Stimulated activated CD8-positive, alpha-beta memory T cell treated with anti-CD3 and anti-CD28 coated beads, Interleukin-2, amount 100 ng/mL, for 1 hour (primary cell): ENCODE data around the gene MAGI2.
"Not testable (repeated sequence)": the region's sequence is repeated elsewhere in the genome, so short reads cannot be mapped to it uniquely, and the experiment has no call there.

Experiments used
- DNase-seq, 2 donors: peaks; one replicate each; pipeline ENCODE4 v3.0.0-alpha.2; 2020; ENCODE audit warnings: low read depth in 2 of 2

The MAGI2 gene

DNA sequence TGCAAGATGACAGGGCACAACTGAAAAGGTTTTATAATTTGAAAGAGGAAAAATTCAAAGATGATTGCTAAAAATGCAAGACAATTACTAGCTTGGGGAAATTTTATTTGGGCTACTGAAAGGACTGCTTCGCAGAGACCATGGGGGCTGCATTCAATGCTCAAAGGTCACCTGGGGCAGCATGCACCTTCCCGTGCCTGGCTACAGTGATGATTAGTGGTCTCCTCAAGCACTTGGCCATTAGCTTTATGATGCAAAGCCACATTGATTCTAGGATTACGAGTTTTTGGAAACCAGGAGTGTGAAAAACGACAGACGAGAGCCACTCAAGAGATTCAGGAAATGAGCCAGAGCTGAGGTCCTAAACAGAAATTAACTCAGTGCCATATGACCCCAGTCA is 890.3 kb downstream of the MAGI2 start:
- no peak for DNase-seq

DNA sequence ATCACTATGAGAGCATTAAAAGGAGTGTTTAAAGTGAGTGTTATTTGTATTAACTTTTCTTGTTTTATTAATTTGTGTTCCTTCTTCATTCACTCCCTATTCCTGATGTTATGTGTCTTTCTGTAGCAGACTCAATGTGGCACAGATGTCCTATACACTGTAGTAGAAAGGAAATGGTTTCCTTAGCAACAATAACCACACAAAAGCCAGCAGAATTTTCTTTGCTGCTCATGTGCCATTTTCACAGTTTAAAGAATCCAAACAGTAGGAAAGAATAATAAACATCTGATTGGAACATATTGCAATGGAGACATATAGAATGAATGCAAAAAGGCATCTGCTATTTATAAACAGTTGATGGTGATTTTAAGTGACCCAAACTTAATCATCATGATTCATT is 891.3 kb downstream of the MAGI2 start:
- no peak for DNase-seq

DNA sequence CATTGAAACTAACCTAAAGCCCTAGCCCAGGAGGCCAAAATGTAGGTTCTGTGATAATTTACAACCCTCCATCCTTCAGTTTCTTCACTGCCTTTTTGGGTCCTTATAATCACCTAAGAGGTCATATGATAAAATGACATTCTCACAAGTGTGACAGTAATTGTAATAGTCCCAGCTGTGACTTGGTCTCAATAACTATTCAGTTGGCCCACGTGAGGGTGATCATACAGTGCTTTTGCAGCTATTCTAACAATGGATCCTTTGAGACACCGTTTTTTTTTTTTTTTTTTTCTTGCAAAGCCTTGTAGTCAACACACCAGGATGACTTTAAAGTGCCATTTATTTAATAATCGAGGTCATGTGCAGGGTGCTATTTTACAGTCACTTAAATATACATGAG is 894.9 kb downstream of the MAGI2 start:
- DNase-seq, result no peak

DNA sequence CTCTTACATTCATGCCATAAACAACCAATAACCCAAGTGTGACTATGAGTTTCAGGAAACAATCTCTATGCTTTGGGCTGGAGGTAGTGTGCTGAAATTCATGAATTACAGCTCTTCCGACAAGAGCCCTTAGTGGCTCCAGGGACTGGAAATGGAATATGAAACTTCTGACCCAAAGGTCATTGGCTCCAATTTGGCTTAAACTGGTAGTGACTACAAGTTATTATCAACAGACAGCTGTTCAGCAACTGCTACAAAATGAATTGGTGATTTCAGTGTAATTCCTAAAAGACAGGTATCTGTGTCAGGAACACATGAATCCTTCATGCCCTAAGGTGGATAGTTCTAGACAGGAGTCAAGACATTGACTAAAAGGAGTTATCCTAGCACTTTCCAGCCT is 909.5 kb downstream of the MAGI2 start:
- no peak for DNase-seq

DNA sequence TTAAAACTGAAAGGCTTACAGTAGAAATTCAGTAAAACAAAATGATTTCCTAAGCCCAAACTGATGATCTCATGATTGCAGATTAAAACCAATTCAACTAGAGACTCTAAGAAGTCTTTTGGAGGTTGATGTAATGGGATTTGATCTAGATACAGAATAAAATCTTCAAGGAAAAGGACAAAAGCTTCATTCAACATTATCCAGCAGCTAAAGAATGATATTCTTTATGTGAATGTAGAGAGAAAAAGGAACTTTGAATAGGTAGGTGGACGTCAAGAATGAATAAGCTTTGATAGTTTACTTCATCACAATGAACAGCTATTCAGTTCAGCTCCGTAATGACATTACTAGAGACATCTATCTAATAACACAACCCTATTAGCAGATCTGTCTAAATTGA is 910.5 kb downstream of the MAGI2 start:
- no peak for DNase-seq

- DNase-seq, result no peak
Observed at GRCh38 chr7:78542541-78542940, 910.9 kb downstream of the MAGI2 start.

GRCh38 chr7:78539825-78540224 is 913.6 kb downstream of the MAGI2 start:
- DNase-seq, result no peak

- no peak for DNase-seq
Observed at GRCh38 chr7:78535655-78536054, 917.8 kb downstream of the MAGI2 start.

- no peak for DNase-seq
Observed at GRCh38 chr7:78530351-78530750, 923.1 kb downstream of the MAGI2 start.

- no peak for DNase-seq
Observed at GRCh38 chr7:78529392-78529791, 924.1 kb downstream of the MAGI2 start.

DNA sequence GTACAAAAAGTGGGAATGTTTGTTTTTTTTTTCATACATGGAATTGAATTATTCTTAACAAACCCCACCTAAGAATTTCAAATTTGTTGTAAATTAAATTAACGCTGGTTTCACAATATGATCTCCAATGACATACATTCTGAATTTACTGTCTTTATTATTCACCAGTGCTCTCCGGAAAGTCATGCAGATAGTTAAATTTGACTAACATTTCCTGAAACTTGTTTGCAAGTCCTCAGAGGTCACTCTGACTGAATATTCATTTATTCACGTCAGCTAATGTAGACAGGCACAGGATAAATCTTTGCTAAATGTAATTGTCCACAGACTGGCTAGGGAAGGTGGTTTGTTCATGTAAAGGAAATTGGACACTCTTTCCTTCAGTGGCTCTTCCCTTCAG is 924.5 kb downstream of the MAGI2 start:
- no peak for DNase-seq

DNA sequence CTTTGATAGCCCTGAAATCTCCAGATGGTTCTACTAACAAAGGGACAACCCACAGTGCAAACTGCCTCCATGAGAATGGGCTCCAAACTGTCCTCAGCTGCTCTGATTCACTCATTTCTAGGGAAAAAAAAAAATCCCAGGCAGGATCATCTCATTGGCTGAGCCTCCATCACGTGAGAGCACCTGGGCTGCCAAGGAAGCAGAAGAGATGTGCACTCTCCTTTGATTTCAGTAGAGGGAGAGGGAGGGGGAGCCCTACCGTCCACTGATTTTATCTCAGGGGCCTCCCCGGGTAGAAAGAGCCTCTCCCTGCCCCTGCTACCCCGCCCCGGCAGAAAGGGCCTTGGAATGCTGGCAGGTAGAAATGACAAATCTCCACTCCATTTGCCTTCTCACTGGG is 929.5 kb downstream of the MAGI2 start:
- no peak for DNase-seq

GRCh38 chr7:78521961-78522360 is 931.5 kb downstream of the MAGI2 start:
- DNase-seq, result no peak

DNA sequence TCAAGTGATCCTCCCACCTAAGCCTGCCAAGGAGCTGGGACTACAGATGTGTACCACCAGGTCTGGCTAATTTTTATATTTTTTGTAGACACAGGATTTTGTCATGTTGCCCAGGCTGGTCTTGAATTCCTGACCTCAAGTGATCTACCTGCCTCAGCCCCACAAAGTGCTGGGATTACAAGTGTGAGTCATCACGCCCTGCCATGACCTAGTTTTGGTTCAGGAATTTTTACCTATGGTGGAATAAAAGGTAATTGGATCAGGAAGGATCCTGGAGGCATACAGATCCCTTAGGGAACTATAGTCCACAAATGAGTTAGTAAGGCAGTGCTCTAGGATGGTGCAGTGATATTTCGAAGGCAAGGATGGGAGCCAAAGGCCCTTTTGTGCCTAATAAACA is 937.0 kb downstream of the MAGI2 start:
- no peak for DNase-seq

GRCh38 chr7:78514634-78515033 is 938.8 kb downstream of the MAGI2 start:
- DNase-seq, result no peak

- DNase-seq, result no peak
Observed at GRCh38 chr7:78510580-78511188, 942.8 kb downstream of the MAGI2 start.

GRCh38 chr7:78503301-78503700 is 950.2 kb downstream of the MAGI2 start:
- not testable (repeated sequence) for DNase-seq

- DNase-seq, result no peak
Observed at GRCh38 chr7:78501064-78501463, 952.4 kb downstream of the MAGI2 start.

DNA sequence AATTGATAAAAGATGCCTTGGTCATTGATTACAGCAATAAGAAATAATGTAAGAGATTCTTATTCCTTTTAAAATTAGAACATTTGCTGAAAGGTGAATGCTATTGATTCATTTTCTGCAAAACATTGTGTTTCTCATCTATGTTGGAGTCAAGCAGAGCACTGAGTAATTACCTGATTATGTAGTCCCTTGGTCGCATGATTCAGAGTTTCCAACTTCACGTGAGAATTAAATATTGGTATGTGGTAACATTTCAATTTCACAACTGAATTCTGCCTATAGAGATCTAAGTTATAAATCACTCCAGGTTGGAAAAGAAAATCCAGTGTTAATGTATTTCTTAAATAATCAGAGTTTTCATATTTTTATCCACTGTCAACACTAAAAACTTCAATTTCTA is 953.5 kb downstream of the MAGI2 start:
- no peak for DNase-seq

GRCh38 chr7:78499283-78499682 is 954.2 kb downstream of the MAGI2 start:
- no peak for DNase-seq

DNA sequence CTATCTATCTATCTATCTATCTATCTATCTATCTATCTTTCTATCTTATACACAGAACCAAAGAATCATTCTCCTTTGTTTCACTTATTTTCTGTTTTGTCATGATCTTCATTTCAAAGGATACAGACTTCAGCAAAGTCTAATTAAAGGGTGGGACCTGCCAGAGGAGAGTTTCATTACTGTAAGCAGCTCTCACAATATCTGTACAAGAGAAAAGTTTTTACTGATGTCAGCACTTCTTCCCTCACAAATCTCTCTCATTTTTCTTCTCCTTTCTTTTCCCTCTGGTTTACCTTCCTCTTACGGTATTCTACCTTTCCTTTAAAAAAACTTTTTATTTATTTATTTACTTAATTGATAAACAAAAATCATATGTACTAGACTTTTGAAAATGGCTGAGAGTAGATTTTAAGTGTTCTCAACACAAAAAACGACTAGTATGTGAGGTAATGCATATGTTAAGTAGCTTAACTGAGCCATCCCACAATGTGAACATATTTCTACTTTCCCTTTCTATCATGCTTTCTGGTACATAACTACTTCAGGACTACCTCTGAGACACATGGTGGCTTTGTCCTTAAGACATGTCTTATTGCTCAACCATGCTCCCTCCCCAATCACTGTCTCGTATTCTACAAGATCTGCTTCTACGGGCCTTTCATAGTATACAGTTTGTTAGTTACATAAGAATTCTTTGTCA is 955.6 kb downstream of the MAGI2 start:
- DNase-seq, result no peak

- no peak for DNase-seq
Observed at GRCh38 chr7:78496096-78496630, 957.3 kb downstream of the MAGI2 start.

DNA sequence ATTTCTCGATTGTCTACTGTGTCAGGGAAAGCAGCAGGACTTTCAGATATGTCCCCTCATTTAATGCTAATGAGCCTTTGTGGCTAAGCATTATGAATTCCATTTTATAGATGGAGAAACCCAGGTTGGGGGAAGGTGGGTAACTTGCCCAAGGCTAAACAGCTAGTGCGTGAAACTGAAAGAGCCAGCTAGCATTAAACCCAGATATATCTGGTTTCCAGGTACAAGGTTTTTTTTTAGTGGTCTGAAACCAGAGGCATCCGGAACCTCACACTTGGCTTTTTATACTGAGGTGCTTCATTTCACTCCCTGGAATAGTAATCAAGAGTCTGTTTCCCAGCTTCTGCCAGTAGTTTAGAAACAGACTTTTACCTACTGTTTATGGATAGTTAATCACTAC is 960.1 kb downstream of the MAGI2 start:
- DNase-seq, result no peak

DNA sequence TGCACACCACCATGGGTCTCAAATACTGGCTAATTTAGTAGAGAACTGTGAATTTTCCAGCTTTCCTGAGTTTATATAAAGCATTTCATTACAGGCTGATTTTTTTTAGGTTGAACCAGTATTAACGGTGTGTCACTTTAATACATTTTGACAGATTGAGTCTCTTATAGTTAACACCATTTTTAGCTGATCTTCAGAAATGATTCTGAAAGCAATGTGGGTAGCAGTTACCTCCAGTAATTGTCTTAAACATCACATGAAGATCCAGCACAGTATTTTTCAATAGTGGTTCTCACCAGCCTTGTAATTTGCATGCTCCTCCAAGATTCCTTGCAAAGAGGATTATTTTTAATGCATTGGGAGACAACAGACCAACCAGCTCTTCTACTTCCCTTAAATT is 961.3 kb downstream of the MAGI2 start:
- DNase-seq, result no peak
